ENCODE data around the gene PHLDA2. TPM values are rescaled to one million over a fixed set of nuclear protein-coding genes. Genes with fewer than 3 reads are reported as not detected.

PHLDA2 gene
- total RNA-seq, 6 donors from 2014 or later, result 8.6 to 38.9 (median 21.0) TPM; not detected in 1

- 80 to 84% methylated on average over 2 to 16 of the region's 16 CpGs for whole genome bisulfite sequencing, 2 donors
- H3K9me3 ChIP-seq, result no peaks in the 10 kb centered on the region
- ATAC-seq (ENCODE audit: low FRiP score in 2 of 2) (no peak), DNase-seq (no peak)
- TF ChIP-seq, protein P1, sequence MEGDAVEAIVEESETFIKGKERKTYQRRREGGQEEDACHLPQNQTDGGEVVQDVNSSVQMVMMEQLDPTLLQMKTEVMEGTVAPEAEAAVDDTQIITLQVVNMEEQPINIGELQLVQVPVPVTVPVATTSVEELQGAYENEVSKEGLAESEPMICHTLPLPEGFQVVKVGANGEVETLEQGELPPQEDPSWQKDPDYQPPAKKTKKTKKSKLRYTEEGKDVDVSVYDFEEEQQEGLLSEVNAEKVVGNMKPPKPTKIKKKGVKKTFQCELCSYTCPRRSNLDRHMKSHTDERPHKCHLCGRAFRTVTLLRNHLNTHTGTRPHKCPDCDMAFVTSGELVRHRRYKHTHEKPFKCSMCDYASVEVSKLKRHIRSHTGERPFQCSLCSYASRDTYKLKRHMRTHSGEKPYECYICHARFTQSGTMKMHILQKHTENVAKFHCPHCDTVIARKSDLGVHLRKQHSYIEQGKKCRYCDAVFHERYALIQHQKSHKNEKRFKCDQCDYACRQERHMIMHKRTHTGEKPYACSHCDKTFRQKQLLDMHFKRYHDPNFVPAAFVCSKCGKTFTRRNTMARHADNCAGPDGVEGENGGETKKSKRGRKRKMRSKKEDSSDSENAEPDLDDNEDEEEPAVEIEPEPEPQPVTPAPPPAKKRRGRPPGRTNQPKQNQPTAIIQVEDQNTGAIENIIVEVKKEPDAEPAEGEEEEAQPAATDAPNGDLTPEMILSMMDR (IDR thresholded peaks at IDR 0.05), result no peak
- TF ChIP-seq POLR2A (IDR thresholded peaks at IDR 0.05) (no peak), POLR2AphosphoS5 (IDR thresholded peaks at IDR 0.05) (no peak), EP300 (IDR thresholded peaks at IDR 0.05) (no peak)
- no peaks in the 10 kb centered on the region for H3K36me3 ChIP-seq
- H3K27ac ChIP-seq, result no peak overlapping the region
- H3K4me3 ChIP-seq, result no peak overlapping the region
- no peaks in the 10 kb centered on the region for H3K27me3 ChIP-seq
- H3K4me1 ChIP-seq, result peaks cover 30 to 58% (median 45%) of the 10 kb centered on the region in 4 donors
Measured at GRCh38 chr11:2889362-2890273, 39.6 kb downstream of the PHLDA2 start.

DNA sequence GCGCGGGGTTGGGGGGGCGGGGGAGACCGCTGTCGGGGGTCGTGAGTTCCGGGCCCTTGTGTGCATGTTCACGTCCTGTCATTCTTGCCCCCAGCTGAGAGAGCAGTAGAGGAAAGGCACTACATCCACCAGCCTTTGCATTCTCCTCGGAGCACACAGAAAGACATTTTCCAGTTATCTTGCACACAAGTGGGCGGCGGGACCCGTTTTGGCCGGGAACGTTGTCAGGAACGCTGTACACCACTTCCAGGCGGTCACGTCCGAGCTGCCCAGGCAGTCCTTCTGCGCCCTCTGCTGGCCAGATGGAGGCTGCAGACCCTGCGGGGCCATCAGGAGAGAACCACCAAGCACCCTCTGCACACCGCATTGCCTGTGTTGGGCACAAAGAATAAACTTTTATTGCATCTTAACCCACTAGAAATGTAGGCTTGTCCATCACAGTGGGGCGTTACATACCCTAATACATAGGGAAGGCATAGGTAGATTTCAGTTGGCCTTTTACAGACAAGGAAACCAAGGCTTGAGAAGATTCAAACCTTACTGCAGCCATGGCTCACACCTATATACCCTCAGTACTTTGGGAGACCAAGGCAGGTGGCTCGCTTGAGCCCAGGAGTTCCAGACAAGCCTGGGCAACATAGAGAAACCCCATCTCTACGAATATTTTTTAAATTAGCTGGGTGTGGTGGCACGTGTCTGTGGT is 40.8 kb downstream of the PHLDA2 start:
- no peak overlapping the region for H3K27ac ChIP-seq
- peak; percentile 69 to 80 for ATAC-seq (ENCODE audit: low FRiP score in 2 of 2)
- no peak overlapping the region for H3K4me3 ChIP-seq
- no peaks in the 10 kb centered on the region for H3K36me3 ChIP-seq
- no peaks in the 10 kb centered on the region for H3K9me3 ChIP-seq
- TF ChIP-seq, protein P1 (IDR thresholded peaks at IDR 0.05), result peak; percentile 94 to 98 (median 97)
- no peak for TF ChIP-seq EP300 (IDR thresholded peaks at IDR 0.05)
- H3K27me3 ChIP-seq, result peaks cover 0 to 8% (median 3%) of the 10 kb centered on the region in 4 donors
- 34 to 39% methylated on average over 16 to 25 of the region's 25 CpGs for WGBS, 2 donors
- DNase-seq, result peak; percentile 93
- H3K4me1 ChIP-seq, result peaks cover 32 to 62% (median 45%) of the 10 kb centered on the region in 4 donors

- WGBS, 2 donors, result 73 to 80% methylated on average over 11 of the region's 11 CpGs
- Histone ChIP-seq H3K9me3 (no peaks in the 10 kb centered on the region), H3K27ac (peak overlapping the region in 2 of 4 donors; percentile 50 to 91), H3K4me3 (no peak overlapping the region), H3K36me3 (no peaks in the 10 kb centered on the region), H3K4me1 (peaks cover 34 to 64% (median 41%) of the 10 kb centered on the region in 4 donors), H3K27me3 (peaks cover 0 to 8% (median 3%) of the 10 kb centered on the region in 4 donors)
- TF ChIP-seq POLR2AphosphoS5 (IDR thresholded peaks at IDR 0.05), result no peak
- no peak for TF ChIP-seq EP300 (IDR thresholded peaks at IDR 0.05)
- TF ChIP-seq POLR2A (IDR thresholded peaks at IDR 0.05), result no peak
- TF ChIP-seq, protein P1 (IDR thresholded peaks at IDR 0.05), result no peak
- DNase-seq, result no peak
- no peak for ATAC-seq (ENCODE audit: low FRiP score in 2 of 2)
Measured at GRCh38 chr11:2887515-2888195, 41.6 kb downstream of the PHLDA2 start.

DNA sequence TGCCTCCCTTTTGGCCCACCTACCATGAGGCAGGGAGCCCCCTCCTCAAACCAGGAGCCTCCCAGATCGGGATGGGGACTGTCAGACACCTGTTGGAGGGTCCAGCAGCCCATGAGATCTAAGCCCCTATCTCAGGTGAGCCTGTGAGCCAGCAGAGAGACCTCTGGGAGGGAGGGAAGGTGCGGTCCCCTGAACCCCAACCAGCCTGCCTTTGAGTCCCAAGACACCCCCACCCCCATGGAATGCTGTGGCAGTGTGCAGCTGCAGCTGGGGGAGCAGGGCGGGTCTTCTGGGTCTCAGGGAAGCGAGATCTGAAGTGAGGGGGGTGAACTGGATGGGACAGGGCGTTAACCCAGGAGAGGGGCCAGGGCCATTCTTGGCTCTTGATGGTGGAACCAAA is 42.3 kb downstream of the PHLDA2 start:
- no peak overlapping the region for H3K4me3 ChIP-seq
- TF ChIP-seq EP300 (IDR thresholded peaks at IDR 0.05), result no peak
- no peak for TF ChIP-seq POLR2A (IDR thresholded peaks at IDR 0.05)
- TF ChIP-seq, protein P1 (IDR thresholded peaks at IDR 0.05), result no peak
- no peak for TF ChIP-seq POLR2AphosphoS5 (IDR thresholded peaks at IDR 0.05)
- WGBS, 2 donors, result 91 to 96% methylated on average over 5 of the region's 5 CpGs
- H3K36me3 ChIP-seq, result no peaks in the 10 kb centered on the region
- H3K4me1 ChIP-seq, result peaks cover 32 to 60% (median 37%) of the 10 kb centered on the region in 4 donors
- peak overlapping the region in 3 of 4 donors; percentile 50 to 91 (median 69) for H3K27ac ChIP-seq
- H3K9me3 ChIP-seq, result no peaks in the 10 kb centered on the region
- ATAC-seq (ENCODE audit: low FRiP score in 2 of 2), result no peak
- peaks cover 0 to 8% (median 3%) of the 10 kb centered on the region in 4 donors for H3K27me3 ChIP-seq
- DNase-seq, result no peak

All from upper lobe of left lung (tissue), 6 donors.